Measurements from ENCODE around the gene PYGM.
A peak's percentile ranks its signal among the peaks of the same experiment; 100 is the strongest.

The PYGM gene

GRCh38 chr11:64759722-64760719 lies at the start of gene PYGM:
PYGM (minus strand) TSS chr11:64759974; CDS start chr11:64759898, 76 bp downstream.
- no peak for TF ChIP-seq CTCF (IDR thresholded peaks at IDR 0.05; ENCODE audit: insufficient read depth, missing control alignments)
- no peak for FAIRE-seq
- peak; percentile 63 for DNase-seq (ENCODE audit: insufficient read length, low spot score)

GRCh38 chr11:64805481-64805880 lies 45.7 kb upstream of the PYGM start:
- no peak for TF ChIP-seq CTCF (IDR thresholded peaks at IDR 0.05; ENCODE audit: insufficient read depth, missing control alignments)
- FAIRE-seq (no peak), DNase-seq (ENCODE audit: insufficient read length, low spot score) (no peak)

GRCh38 chr11:64804346-64805210 lies 44.8 kb upstream of the PYGM start:
- DNase-seq (ENCODE audit: insufficient read length, low spot score) (no peak), FAIRE-seq (no peak)

GRCh38 chr11:64803846-64804345 lies 44.1 kb upstream of the PYGM start:
- FAIRE-seq (no peak), DNase-seq (ENCODE audit: insufficient read length, low spot score) (no peak)
- no peak for TF ChIP-seq CTCF (IDR thresholded peaks at IDR 0.05; ENCODE audit: insufficient read depth, missing control alignments)

More at GRCh38 chr11:64804346-64805210, 44.8 kb upstream of the PYGM start:
- no peak for TF ChIP-seq CTCF (IDR thresholded peaks at IDR 0.05; ENCODE audit: insufficient read depth, missing control alignments)

- peak; percentile 94 for DNase-seq (ENCODE audit: insufficient read length, low spot score)
- FAIRE-seq, result no peak
- peak; percentile 6 for TF ChIP-seq CTCF (IDR thresholded peaks at IDR 0.05; ENCODE audit: insufficient read depth, missing control alignments)
These were observed 43.5 kb upstream of the PYGM start, which contains the start of gene MAP4K2 for GRCh38 chr11:64803158-64803845. MAP4K2 (minus strand) TSS chr11:64803214; CDS start chr11:64803149, 65 bp downstream.

GRCh38 chr11:64802370-64803157 lies 42.8 kb upstream of the PYGM start:
- DNase-seq (ENCODE audit: insufficient read length, low spot score) (no peak), FAIRE-seq (no peak)
- no peak for TF ChIP-seq CTCF (IDR thresholded peaks at IDR 0.05; ENCODE audit: insufficient read depth, missing control alignments)
